ENCODE measurements around the gene SVOP.

The SVOP gene

GRCh38 chr12:108930155-108930554 lies 90.7 kb downstream of the SVOP start:
- no peak for DNase-seq

GRCh38 chr12:108928695-108929094 lies 92.2 kb downstream of the SVOP start:
- no peak for DNase-seq

- DNase-seq: no peak
These were observed 98.0 kb downstream of the SVOP start for GRCh38 chr12:108922918-108923317.

- DNase-seq: no peak
These were observed 98.9 kb downstream of the SVOP start for GRCh38 chr12:108921946-108922345.

- DNase-seq: no peak
These were observed 101.8 kb downstream of the SVOP start for GRCh38 chr12:108918960-108919642.

- no peak for DNase-seq
These were observed 102.7 kb downstream of the SVOP start for GRCh38 chr12:108918206-108918605.

- no peak for DNase-seq
These were observed 104.5 kb downstream of the SVOP start for GRCh38 chr12:108916336-108916735.

- no peak for DNase-seq
These were observed 105.2 kb downstream of the SVOP start for GRCh38 chr12:108915632-108916133.

- no peak for DNase-seq
These were observed 106.7 kb downstream of the SVOP start for GRCh38 chr12:108914121-108914531.

GRCh38 chr12:108912361-108912760 lies 108.5 kb downstream of the SVOP start:
- no peak for DNase-seq

- no peak for DNase-seq
These were observed 109.0 kb downstream of the SVOP start for GRCh38 chr12:108911915-108912314.

- DNase-seq: no peak
These were observed 110.5 kb downstream of the SVOP start for GRCh38 chr12:108910336-108910735.

GRCh38 chr12:108907839-108908351 lies 113.0 kb downstream of the SVOP start:
- DNase-seq: no peak

GRCh38 chr12:108906971-108907370 lies 113.9 kb downstream of the SVOP start:
- DNase-seq: no peak

- no peak for DNase-seq
These were observed 115.1 kb downstream of the SVOP start for GRCh38 chr12:108905725-108906124.

GRCh38 chr12:108899145-108899544 lies 121.7 kb downstream of the SVOP start:
- DNase-seq: no peak

GRCh38 chr12:108896817-108897216 lies 124.1 kb downstream of the SVOP start:
- no peak for DNase-seq

- DNase-seq: no peak
These were observed 124.5 kb downstream of the SVOP start for GRCh38 chr12:108896336-108896735.

- no peak for DNase-seq
These were observed 125.6 kb downstream of the SVOP start for GRCh38 chr12:108895220-108895802.

- DNase-seq: no peak
These were observed 130.7 kb downstream of the SVOP start for GRCh38 chr12:108890208-108890607.

GRCh38 chr12:108888031-108888430 lies 132.8 kb downstream of the SVOP start:
- no peak for DNase-seq

- DNase-seq: no peak
These were observed 133.8 kb downstream of the SVOP start for GRCh38 chr12:108886873-108887629.

- DNase-seq: peak; percentile 20
These were observed 136.5 kb downstream of the SVOP start for GRCh38 chr12:108884116-108885012.
